Left ventricle myocardium superior (tissue), 1 donor: Measurements from ENCODE around the gene FASN. TPM values are rescaled to one million over a fixed set of nuclear protein-coding genes. Genes with fewer than 3 reads are reported as not detected.
A peak's percentile ranks its signal among the peaks of the same experiment; 100 is the strongest.

Experiments used
- ATAC-seq: fragments of 200-7000 bp; cut with Tn5 transposase; one replicate; pipeline ENCODE4 v1.9.1; 2020; ENCODE audit warnings: mild to moderate bottlenecking, moderate library complexity
- DNase-seq: peaks from one replicate; pipeline ENCODE4 v3.0.0-alpha.2; 2020
- intact Hi-C: fragments of 100-400 bp; cut with micrococcal nuclease; formaldehyde crosslinking; loops from one replicate; pipeline ENCODE4 v1.11.0; 2022
- total RNA-seq: library from RNA; stranded (reverse); fragmentation: NEBNext Ultra II Directional; extraction: Animal tissue kit (Norgen Biotek cat#: 25700); gene quantifications from one replicate; pipeline ENCODE4 v1.2.1, GENCODE V29; 2021
- donor health status: DM: no; HTN: yes; CAD: no; lungs with severe emphysema.

Gene FASN
- total RNA-seq, 1 donor from 2014 or later, result 17.0 TPM

DNA sequence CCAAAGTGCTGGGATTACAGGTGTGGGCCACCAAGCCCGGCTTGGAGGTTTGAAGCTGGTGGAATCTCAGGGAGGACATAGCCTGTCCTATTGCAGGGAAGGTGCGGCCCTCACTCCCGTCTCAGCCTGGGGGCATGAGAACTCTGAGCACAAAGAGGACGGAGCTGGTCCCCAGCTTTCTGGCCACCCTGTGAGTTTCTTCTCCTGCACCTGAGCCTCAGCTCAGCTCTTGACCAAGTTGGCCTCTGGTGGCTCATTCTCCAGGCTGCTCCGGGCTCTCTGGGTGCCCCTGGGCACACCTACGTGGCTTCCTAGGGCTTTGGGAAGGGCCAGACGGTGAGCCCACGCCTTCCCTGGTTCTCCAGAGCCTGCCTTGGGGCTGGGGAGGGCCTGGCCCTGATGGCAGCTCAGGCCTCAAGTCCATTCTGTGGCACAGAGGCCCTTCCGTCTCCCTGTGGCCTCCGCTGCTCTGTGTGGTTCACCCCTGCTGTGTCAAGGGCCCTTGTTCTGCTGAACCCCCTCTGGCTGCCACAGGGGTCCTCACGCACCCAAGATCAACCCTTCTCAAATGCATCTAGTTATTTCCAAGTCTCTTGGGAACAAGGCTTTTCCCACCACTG, 6.9 kb upstream of the FASN start:
- ATAC-seq, result no peak
- intact Hi-C loops, result no loop called here
- no peak for DNase-seq

- peak; percentile 71 for DNase-seq
- ATAC-seq, result peak; percentile 26
- intact Hi-C loops, result no loop called here
These were observed 5.8 kb upstream of the FASN start for GRCh38 chr17:82103553-82104451.

- DNase-seq (no peak), ATAC-seq (no peak)
- intact Hi-C loops, result no loop called here
These were observed 4.0 kb upstream of the FASN start for GRCh38 chr17:82101767-82102679.

DNA sequence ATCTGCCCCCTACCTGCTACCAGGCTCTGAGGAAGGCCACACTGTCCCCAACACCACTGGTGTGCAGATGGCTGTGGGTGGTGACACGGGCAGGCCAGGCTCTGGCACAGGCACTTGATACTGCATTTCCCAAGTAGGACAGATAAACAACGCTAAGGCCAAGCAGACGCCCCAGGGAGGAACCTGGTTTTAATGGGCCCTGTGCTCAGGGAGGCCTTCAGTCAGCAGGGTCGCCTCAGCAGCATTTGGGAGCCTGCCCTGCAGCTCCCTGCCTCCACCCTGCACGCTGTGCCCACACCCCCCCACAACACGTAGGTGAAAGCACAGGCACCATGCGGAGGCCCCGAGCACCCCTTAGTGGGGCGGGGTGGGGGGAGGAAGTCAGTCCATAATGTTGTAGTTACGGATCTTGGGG, 3.3 kb upstream of the FASN start:
- intact Hi-C loops, result no loop called here
- ATAC-seq, result no peak

GRCh38 chr17:82100502-82101298, 2.7 kb upstream of the FASN start:
- ATAC-seq (no peak), DNase-seq (no peak)
- intact Hi-C loops, result no loop called here

More for the DNA sequence above, 3.3 kb upstream of the FASN start:
- DNase-seq, result no peak

GRCh38 chr17:82098939-82099763, 1.1 kb upstream of the FASN start:
- DNase-seq (no peak), ATAC-seq (peak; percentile 3)
- intact Hi-C loops, result no loop called here

GRCh38 chr17:82097919-82098168, 192 bp downstream of the FASN start:
- intact Hi-C loops, result no loop called here
- no peak for DNase-seq
- no peak for ATAC-seq

GRCh38 chr17:82097184-82097918, 685 bp downstream of the FASN start:
- intact Hi-C loops, result no loop called here
- DNase-seq (peak; percentile 69), ATAC-seq (peak; percentile 2)

- no peak for DNase-seq
These were observed 1.3 kb downstream of the FASN start for GRCh38 chr17:82096709-82097183.

DNA sequence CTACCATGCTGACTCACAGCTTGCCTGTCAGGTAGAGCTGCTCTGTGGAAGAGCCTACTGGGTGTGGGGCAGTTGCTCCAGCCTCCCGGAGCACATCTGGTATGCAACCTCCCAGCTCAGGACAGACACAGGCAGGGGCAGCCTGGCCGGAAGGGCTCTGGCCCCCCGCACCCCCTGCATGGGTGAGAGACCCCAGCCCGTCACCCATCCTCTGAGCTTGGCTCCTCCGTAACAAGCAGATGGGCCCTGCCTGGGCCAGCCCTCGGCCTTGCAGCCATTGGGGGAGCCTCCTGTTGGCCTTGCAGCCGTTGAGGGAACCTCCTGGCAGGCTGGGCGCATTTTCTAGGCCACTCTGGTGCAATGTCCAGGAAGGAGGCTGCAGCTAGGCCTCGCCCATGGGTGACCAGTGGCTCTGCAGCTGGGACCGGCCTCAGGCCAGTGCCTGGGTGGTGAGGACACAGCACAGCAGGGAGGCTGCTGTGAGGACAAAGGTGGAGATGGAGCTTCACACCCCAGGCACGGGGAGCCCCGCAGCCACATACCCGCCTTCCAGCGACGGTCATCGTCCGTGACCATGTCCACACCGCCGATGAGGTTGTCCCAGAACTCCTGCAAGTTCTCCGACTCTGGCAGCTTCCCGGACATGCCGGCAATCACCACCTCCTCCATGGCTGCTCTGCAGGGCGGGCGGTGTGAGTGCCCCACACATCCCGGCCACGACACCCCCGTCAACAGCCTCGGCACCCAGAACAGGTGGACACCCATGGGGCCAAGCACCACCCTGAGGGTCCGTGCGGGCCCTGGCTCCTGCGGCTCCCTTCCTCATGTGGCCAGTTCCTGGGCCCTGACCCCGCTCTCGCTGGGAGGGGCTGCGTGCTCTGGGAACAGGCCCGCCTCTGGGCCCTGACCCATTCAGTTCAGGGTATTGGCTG, 2.0 kb downstream of the FASN start:
- ATAC-seq (no peak), DNase-seq (no peak)
- intact Hi-C loops, result no loop called here

More at GRCh38 chr17:82096709-82097183, 1.3 kb downstream of the FASN start:
- no peak for ATAC-seq
- intact Hi-C loops, result no loop called here

DNA sequence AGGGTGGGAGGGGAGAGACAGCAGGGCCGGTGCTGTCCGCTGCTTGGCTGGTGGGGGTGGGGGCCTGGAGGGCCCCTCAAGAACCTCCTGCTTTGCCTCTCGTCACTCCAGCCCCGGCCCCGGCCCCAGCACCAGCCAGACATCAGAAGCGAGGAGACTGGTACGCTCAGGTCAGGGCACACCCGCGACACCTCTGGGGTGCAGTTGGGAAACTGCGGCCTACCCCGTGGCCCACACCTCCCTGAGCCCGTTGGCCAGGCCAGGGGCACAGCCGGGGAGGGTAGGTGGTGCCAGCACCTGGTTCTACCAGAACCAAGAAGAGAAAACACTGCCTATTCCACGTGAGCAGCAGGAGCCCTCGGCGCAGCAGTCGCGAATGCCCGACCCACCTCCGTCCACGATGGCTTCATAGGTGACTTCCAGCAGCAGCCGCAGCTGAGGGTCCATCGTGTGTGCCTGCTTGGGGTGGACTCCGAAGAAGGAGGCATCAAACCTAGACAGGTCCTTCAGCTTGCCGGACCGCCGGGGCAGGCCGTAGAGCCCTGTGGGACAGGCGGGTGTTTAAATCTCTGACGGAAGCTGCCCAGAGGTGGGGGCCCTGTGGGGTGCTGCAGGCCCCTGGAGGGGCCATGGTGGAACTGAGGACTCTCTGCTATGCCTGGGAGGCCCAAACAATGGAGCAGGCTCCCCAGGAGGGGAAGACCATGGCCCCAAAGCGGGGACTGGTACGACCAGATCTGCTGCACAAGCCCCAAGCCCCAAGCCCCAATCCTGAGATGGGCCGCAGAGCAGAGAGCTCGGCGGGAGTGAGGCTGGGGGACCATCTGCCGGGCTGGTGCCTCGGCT, 2.9 kb downstream of the FASN start:
- no peak for ATAC-seq
- no peak for DNase-seq
- intact Hi-C loops, result no loop called here

GRCh38 chr17:82092995-82093751, 4.9 kb downstream of the FASN start:
- intact Hi-C loops, result no loop called here
- DNase-seq (no peak), ATAC-seq (no peak)

- no peak for ATAC-seq
- peak; percentile 26 for DNase-seq
- intact Hi-C loops, result no loop called here
These were observed 5.4 kb downstream of the FASN start for GRCh38 chr17:82092628-82092994.

DNA sequence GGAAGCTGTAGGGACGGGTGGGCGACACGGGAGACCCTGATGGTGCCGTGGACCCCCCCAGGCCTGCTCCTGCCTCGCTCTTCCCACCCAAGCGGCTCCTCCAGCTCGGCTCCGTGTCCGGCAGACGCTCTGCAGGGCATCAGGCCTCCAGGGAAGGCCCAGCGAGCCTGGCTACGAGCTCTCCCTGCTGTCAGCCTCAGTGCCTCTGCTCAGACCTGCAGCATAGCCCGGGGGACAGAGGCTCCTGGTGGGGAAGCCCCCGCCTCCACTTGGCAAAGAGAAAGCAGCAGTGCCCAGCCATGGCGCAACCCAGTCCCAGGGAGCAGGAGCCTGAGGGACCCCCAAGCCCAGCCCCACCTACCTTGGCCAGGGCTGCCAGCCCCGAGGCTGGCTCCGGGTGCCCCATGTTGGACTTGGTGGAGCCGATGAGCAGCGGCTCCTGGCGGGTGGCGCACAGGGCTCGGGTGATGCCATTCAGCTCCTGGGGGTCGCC, 5.9 kb downstream of the FASN start:
- no peak for ATAC-seq
- no peak for DNase-seq
- intact Hi-C loops, result no loop called here
